Eye (tissue), 1 donor: ENCODE data around the gene ALDH3B2.
"Not testable (repeated sequence)": the region's sequence is repeated elsewhere in the genome, so short reads cannot be mapped to it uniquely, and the experiment has no call there.

Experiments used
- DNase-seq: peaks from one replicate; pipeline ENCODE4 v3.0.0-alpha.2; 2015

The ALDH3B2 gene

GRCh38 chr11:67641338-67642172 is 32.9 kb downstream of the ALDH3B2 start:
- DNase-seq, result no peak

GRCh38 chr11:67640758-67641337 is 33.6 kb downstream of the ALDH3B2 start:
- no peak for DNase-seq

- DNase-seq, result peak; percentile 91
These were observed 34.2 kb downstream of the ALDH3B2 start for GRCh38 chr11:67640021-67640757.

- DNase-seq, result no peak
These were observed 35.0 kb downstream of the ALDH3B2 start, which contains the start of gene TBX10 for GRCh38 chr11:67639438-67639859. TSS of gene TBX10 (minus strand) at chr11:67639763. CDS start at chr11:67639472, 291 bp downstream.

- no peak for DNase-seq
These were observed 35.6 kb downstream of the ALDH3B2 start for GRCh38 chr11:67638535-67639437.

GRCh38 chr11:67637441-67637840 is 37.0 kb downstream of the ALDH3B2 start:
- DNase-seq, result not testable (repeated sequence)

- DNase-seq, result no peak
These were observed 37.5 kb downstream of the ALDH3B2 start for GRCh38 chr11:67636962-67637361.

GRCh38 chr11:67635231-67635521 is 39.2 kb downstream of the ALDH3B2 start:
- DNase-seq, result no peak

GRCh38 chr11:67634366-67635230 is 39.8 kb downstream of the ALDH3B2 start:
- no peak for DNase-seq

- no peak for DNase-seq
These were observed 40.6 kb downstream of the ALDH3B2 start for GRCh38 chr11:67633758-67634365.

- DNase-seq, result no peak
These were observed 41.3 kb downstream of the ALDH3B2 start for GRCh38 chr11:67632982-67633755.

- no peak for DNase-seq
These were observed 42.0 kb downstream of the ALDH3B2 start for GRCh38 chr11:67632175-67632981.

- no peak for DNase-seq
These were observed 42.6 kb downstream of the ALDH3B2 start for GRCh38 chr11:67631853-67632174.

GRCh38 chr11:67631411-67631810 is 43.0 kb downstream of the ALDH3B2 start:
- DNase-seq, result no peak

GRCh38 chr11:67630943-67631331 is 43.5 kb downstream of the ALDH3B2 start:
- no peak for DNase-seq

- peak; percentile 99 for DNase-seq
These were observed 44.0 kb downstream of the ALDH3B2 start for GRCh38 chr11:67630228-67630942.

GRCh38 chr11:67629386-67630227 is 44.8 kb downstream of the ALDH3B2 start, which contains the start of gene NUDT8:
TSS of gene NUDT8 (minus strand) at chr11:67629937. CDS start at chr11:67629911, 26 bp downstream.
- DNase-seq, result peak; percentile 91
